Activated CD8-positive, alpha-beta memory T cell treated with anti-CD3 and anti-CD28 coated beads for 4 hours (primary cell): Measurements from ENCODE around the gene ARFGAP2.

ENCODE experiments used
- DNase-seq, 2 donors: peaks; one replicate each; pipeline ENCODE4 v3.0.0-alpha.2; 2020; ENCODE audit warnings: low read depth in 2 of 2

The ARFGAP2 gene

GRCh38 chr11:47187723-47188122, 11.0 kb upstream of the ARFGAP2 start:
- no peak for DNase-seq

- no peak for DNase-seq
Observed at GRCh38 chr11:47186700-47187695, 10.3 kb upstream of the ARFGAP2 start.

- no peak for DNase-seq
Observed at GRCh38 chr11:47186076-47186699, 9.5 kb upstream of the ARFGAP2 start, which contains the start of gene PACSIN3. PACSIN3 (minus strand) TSS chr11:47186434; CDS start chr11:47182727, 3,707 bp downstream.

- no peak for DNase-seq
Observed at GRCh38 chr11:47185305-47186075, 8.8 kb upstream of the ARFGAP2 start.

- DNase-seq = no peak
Observed at GRCh38 chr11:47184711-47185304, 8.1 kb upstream of the ARFGAP2 start.

GRCh38 chr11:47183969-47184368, 7.3 kb upstream of the ARFGAP2 start:
- no peak for DNase-seq

GRCh38 chr11:47183031-47183856, 6.6 kb upstream of the ARFGAP2 start:
- DNase-seq = no peak

- no peak for DNase-seq
Observed at GRCh38 chr11:47182380-47182779, 5.7 kb upstream of the ARFGAP2 start.

- no peak for DNase-seq
Observed at GRCh38 chr11:47181271-47181670, 4.6 kb upstream of the ARFGAP2 start.

- no peak for DNase-seq
Observed at GRCh38 chr11:47180006-47180787, 3.5 kb upstream of the ARFGAP2 start.

GRCh38 chr11:47179655-47179991, 2.9 kb upstream of the ARFGAP2 start:
- no peak for DNase-seq

- no peak for DNase-seq
Observed at GRCh38 chr11:47178737-47179654, 2.3 kb upstream of the ARFGAP2 start.

GRCh38 chr11:47178316-47178715, 1.6 kb upstream of the ARFGAP2 start:
- DNase-seq = no peak

GRCh38 chr11:47177846-47178245, 1.2 kb upstream of the ARFGAP2 start:
- DNase-seq = no peak

- DNase-seq = peak; percentile 33 to 62
Observed at GRCh38 chr11:47177229-47177845, 658 bp upstream of the ARFGAP2 start.

- DNase-seq = no peak
Observed at GRCh38 chr11:47175746-47176327, 842 bp downstream of the ARFGAP2 start.

GRCh38 chr11:47172740-47173336, 3.8 kb downstream of the ARFGAP2 start:
- no peak for DNase-seq

- no peak for DNase-seq
Observed at GRCh38 chr11:47171856-47172255, 4.8 kb downstream of the ARFGAP2 start.
